Adrenal gland (tissue), 5 donors: ENCODE measurements around the gene MMP10.

Source experiments
- POLR2A ChIP-seq, 2 donors: fragments of 450-650 bp; IDR thresholded peaks; one replicate each; pipeline ENCODE4 v1.6.1; 2017; ENCODE audit warnings: antibody characterized with exemption in 2 of 2, mild to moderate bottlenecking in 2 of 2, moderate library complexity in 1 of 2
- TF ChIP-seq, protein P1 (sequence below), 6 experiments: fragments of 450-650 bp in 4 of 6; fragments of 200-600 bp in 2 of 6; sonication (generic) in 1 of 6; IDR thresholded peaks; 1 replicate in 5 of 6; 2 replicates in 1 of 6; pipeline versions ENCODE4 v1.5.1 to v1.8.0; 2016 to 2021; ENCODE audit warnings: antibody characterized with exemption in 6 of 6, mild to moderate bottlenecking in 2 of 6, moderate library complexity in 1 of 6
- donor health status: DM: no; HTN: no; CAD: no.

DNA sequence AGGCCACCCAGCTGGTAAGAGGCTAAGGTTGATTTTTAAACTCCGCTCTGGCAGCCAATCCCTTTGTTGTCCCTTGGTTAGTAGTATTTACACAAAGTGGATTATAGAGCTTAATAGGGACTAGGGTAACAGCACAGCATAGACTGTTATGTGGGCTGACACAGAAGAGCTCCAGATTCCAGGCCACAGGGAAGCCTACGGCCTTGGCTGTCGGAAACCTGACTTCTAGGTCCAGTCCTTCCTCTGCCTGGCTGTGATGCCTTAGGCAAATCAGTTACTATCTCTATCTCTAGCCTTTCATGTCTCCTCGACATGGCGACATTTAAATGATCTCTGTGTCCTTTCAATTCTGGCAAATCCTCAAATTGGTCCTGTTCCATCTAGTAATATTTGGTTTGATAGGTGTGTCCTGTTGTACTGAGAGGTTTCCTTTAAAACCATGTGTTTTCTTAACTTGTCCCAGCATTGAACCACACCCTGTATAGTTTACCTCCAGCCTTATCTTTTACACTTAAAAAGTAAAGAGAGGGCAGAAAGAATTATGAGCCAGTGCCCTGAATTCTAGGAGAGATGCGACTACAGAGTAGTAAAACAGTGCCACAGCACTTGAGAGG, 13.4 kb upstream of the MMP10 start:
- TF ChIP-seq, protein P1, sequence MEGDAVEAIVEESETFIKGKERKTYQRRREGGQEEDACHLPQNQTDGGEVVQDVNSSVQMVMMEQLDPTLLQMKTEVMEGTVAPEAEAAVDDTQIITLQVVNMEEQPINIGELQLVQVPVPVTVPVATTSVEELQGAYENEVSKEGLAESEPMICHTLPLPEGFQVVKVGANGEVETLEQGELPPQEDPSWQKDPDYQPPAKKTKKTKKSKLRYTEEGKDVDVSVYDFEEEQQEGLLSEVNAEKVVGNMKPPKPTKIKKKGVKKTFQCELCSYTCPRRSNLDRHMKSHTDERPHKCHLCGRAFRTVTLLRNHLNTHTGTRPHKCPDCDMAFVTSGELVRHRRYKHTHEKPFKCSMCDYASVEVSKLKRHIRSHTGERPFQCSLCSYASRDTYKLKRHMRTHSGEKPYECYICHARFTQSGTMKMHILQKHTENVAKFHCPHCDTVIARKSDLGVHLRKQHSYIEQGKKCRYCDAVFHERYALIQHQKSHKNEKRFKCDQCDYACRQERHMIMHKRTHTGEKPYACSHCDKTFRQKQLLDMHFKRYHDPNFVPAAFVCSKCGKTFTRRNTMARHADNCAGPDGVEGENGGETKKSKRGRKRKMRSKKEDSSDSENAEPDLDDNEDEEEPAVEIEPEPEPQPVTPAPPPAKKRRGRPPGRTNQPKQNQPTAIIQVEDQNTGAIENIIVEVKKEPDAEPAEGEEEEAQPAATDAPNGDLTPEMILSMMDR (IDR thresholded peaks at IDR 0.05), result no peak
- TF ChIP-seq POLR2A (IDR thresholded peaks at IDR 0.05), result no peak
